ENCODE data around the gene ELL2. TPM values are rescaled to one million over a fixed set of nuclear protein-coding genes. Genes with fewer than 3 reads are reported as not detected.

ELL2 gene
- total RNA-seq, 1 donor from 2014 or later = 118 TPM

DNA sequence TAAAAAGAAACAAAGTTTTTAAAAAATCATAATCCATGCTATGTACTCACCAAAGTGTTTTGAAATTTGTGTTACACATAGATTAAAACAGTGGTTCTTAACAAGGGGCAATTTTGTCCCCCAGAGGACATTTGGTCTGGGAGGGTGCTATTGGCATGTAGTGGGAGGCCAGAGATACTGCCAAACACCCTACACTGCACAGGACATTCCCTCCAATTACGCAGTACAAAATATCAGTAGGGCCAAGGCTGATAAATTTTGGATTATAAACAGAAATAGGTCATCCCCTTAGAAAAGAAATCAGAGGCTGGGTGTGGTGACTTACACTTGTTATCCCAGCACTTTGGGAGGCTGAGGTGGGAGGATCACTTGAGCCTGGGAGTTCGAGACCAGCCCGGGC lies 38.9 kb downstream of the ELL2 start:
- no peaks in the 10 kb centered on the region for H3K9me3 ChIP-seq (ENCODE audit: insufficient read depth, low read depth, low read length)
- H3K4me2 ChIP-seq (ENCODE audit: low read length) = no peak overlapping the region
- DNase-seq (ENCODE audit: low read depth) = no peak
- H3K4me3 ChIP-seq (ENCODE audit: insufficient read depth, low read depth, low read length) = no peak overlapping the region
- no peaks in the 10 kb centered on the region for H3K4me1 ChIP-seq (ENCODE audit: insufficient read depth, low read length)
- no peaks in the 10 kb centered on the region for H3K27me3 ChIP-seq (ENCODE audit: insufficient read depth, low read length)
- H3K9ac ChIP-seq (ENCODE audit: low read length) = no peak overlapping the region
- no peak overlapping the region for H3K27ac ChIP-seq (ENCODE audit: low read depth, low read length)
- Mint-ChIP-seq H3K27me3 (ENCODE audit: low read depth, unreplicated experiment) (no peaks in the 10 kb centered on the region), H3K4me1 (ENCODE audit: low read depth, unreplicated experiment) (peaks cover 33% of the 10 kb centered on the region), H3K36me3 (ENCODE audit: low read depth, unreplicated experiment) (peaks cover 8% of the 10 kb centered on the region), H3K27ac (ENCODE audit: unreplicated experiment) (no peak overlapping the region), H3K9me3 (ENCODE audit: unreplicated experiment) (no peaks in the 10 kb centered on the region), H3K4me3 (ENCODE audit: unreplicated experiment) (no peak overlapping the region)
- no peak overlapping the region for H2AFZ ChIP-seq (ENCODE audit: low read depth, low read length)
- H3K36me3 ChIP-seq (ENCODE audit: insufficient read depth, low read length) = peaks cover 4% of the 10 kb centered on the region
- no peak for TF ChIP-seq EZH2 (IDR thresholded peaks at IDR 0.05; ENCODE audit: insufficient read depth, low read length)
- TF ChIP-seq, protein P1, sequence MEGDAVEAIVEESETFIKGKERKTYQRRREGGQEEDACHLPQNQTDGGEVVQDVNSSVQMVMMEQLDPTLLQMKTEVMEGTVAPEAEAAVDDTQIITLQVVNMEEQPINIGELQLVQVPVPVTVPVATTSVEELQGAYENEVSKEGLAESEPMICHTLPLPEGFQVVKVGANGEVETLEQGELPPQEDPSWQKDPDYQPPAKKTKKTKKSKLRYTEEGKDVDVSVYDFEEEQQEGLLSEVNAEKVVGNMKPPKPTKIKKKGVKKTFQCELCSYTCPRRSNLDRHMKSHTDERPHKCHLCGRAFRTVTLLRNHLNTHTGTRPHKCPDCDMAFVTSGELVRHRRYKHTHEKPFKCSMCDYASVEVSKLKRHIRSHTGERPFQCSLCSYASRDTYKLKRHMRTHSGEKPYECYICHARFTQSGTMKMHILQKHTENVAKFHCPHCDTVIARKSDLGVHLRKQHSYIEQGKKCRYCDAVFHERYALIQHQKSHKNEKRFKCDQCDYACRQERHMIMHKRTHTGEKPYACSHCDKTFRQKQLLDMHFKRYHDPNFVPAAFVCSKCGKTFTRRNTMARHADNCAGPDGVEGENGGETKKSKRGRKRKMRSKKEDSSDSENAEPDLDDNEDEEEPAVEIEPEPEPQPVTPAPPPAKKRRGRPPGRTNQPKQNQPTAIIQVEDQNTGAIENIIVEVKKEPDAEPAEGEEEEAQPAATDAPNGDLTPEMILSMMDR (IDR thresholded peaks at IDR 0.05; ENCODE audit: insufficient read depth, low read depth, low read length) = no peak
- H3K79me2 ChIP-seq (ENCODE audit: insufficient read depth, low read length) = peaks cover 83% of the 10 kb centered on the region
- peaks cover 45% of the 10 kb centered on the region for H4K20me1 ChIP-seq (ENCODE audit: insufficient read depth, low read length)
- FAIRE-seq = no peak

- Histone ChIP-seq H3K4me1 (ENCODE audit: insufficient read depth, low read length) (no peaks in the 10 kb centered on the region), H3K27ac (ENCODE audit: low read depth, low read length) (no peak overlapping the region), H2AFZ (ENCODE audit: low read depth, low read length) (no peak overlapping the region), H3K9me3 (ENCODE audit: insufficient read depth, low read depth, low read length) (no peaks in the 10 kb centered on the region), H3K27me3 (ENCODE audit: insufficient read depth, low read length) (no peaks in the 10 kb centered on the region), H3K4me2 (ENCODE audit: low read length) (no peak overlapping the region), H3K4me3 (ENCODE audit: insufficient read depth, low read depth, low read length) (no peak overlapping the region), H4K20me1 (ENCODE audit: insufficient read depth, low read length) (peaks cover 48% of the 10 kb centered on the region), H3K36me3 (ENCODE audit: insufficient read depth, low read length) (peaks cover 4% of the 10 kb centered on the region), H3K9ac (ENCODE audit: low read length) (no peak overlapping the region), H3K79me2 (ENCODE audit: insufficient read depth, low read length) (peaks cover 79% of the 10 kb centered on the region)
- no peak overlapping the region for H3K27ac Mint-ChIP-seq (ENCODE audit: unreplicated experiment)
- no peak overlapping the region for H3K4me3 Mint-ChIP-seq (ENCODE audit: unreplicated experiment)
- DNase-seq (ENCODE audit: low read depth) (no peak), FAIRE-seq (no peak)
- H3K9me3 Mint-ChIP-seq (ENCODE audit: unreplicated experiment) = no peaks in the 10 kb centered on the region
- H3K27me3 Mint-ChIP-seq (ENCODE audit: low read depth, unreplicated experiment) = no peaks in the 10 kb centered on the region
- H3K4me1 Mint-ChIP-seq (ENCODE audit: low read depth, unreplicated experiment) = peaks cover 41% of the 10 kb centered on the region
- peaks cover 8% of the 10 kb centered on the region for H3K36me3 Mint-ChIP-seq (ENCODE audit: low read depth, unreplicated experiment)
- TF ChIP-seq, protein P1 (IDR thresholded peaks at IDR 0.05; ENCODE audit: insufficient read depth, low read depth, low read length) = no peak
- no peak for TF ChIP-seq EZH2 (IDR thresholded peaks at IDR 0.05; ENCODE audit: insufficient read depth, low read length)
Measured at GRCh38 chr5:95921501-95921900, 40.1 kb downstream of the ELL2 start.

- no peak for FAIRE-seq
- H3K4me3 Mint-ChIP-seq (ENCODE audit: unreplicated experiment) = no peak overlapping the region
Measured at GRCh38 chr5:95920822-95921221, 40.8 kb downstream of the ELL2 start.

More at GRCh38 chr5:95920822-95921221, 40.8 kb downstream of the ELL2 start:
- Histone ChIP-seq H3K4me2 (ENCODE audit: low read length) (no peak overlapping the region), H3K9ac (ENCODE audit: low read length) (no peak overlapping the region), H2AFZ (ENCODE audit: low read depth, low read length) (no peak overlapping the region), H3K4me3 (ENCODE audit: insufficient read depth, low read depth, low read length) (no peak overlapping the region), H3K9me3 (ENCODE audit: insufficient read depth, low read depth, low read length) (no peaks in the 10 kb centered on the region), H3K27ac (ENCODE audit: low read depth, low read length) (no peak overlapping the region), H4K20me1 (ENCODE audit: insufficient read depth, low read length) (peaks cover 51% of the 10 kb centered on the region), H3K4me1 (ENCODE audit: insufficient read depth, low read length) (no peaks in the 10 kb centered on the region), H3K27me3 (ENCODE audit: insufficient read depth, low read length) (no peaks in the 10 kb centered on the region), H3K36me3 (ENCODE audit: insufficient read depth, low read length) (peaks cover 4% of the 10 kb centered on the region), H3K79me2 (ENCODE audit: insufficient read depth, low read length) (peaks cover 79% of the 10 kb centered on the region)
- DNase-seq (ENCODE audit: low read depth) = no peak
- TF ChIP-seq EZH2 (IDR thresholded peaks at IDR 0.05; ENCODE audit: insufficient read depth, low read length) = no peak
- TF ChIP-seq, protein P1 (IDR thresholded peaks at IDR 0.05; ENCODE audit: insufficient read depth, low read depth, low read length) = no peak
- Mint-ChIP-seq H3K27me3 (ENCODE audit: low read depth, unreplicated experiment) (no peaks in the 10 kb centered on the region), H3K9me3 (ENCODE audit: unreplicated experiment) (no peaks in the 10 kb centered on the region), H3K27ac (ENCODE audit: unreplicated experiment) (no peak overlapping the region), H3K4me1 (ENCODE audit: low read depth, unreplicated experiment) (peaks cover 45% of the 10 kb centered on the region), H3K36me3 (ENCODE audit: low read depth, unreplicated experiment) (peaks cover 8% of the 10 kb centered on the region)

Measured in astrocyte (in vitro differentiated cells and primary cell).